H1 (cell line): Measurements from ENCODE around the gene MCF2L2. TPM values are rescaled to one million over a fixed set of nuclear protein-coding genes. Genes with fewer than 3 reads are reported as not detected.

ENCODE experiments used
- CTCF ChIA-PET: fragments of 300-600 bp; sonication (Branson Sonifier 250); formaldehyde crosslinking; loops from one replicate; lab custom pipeline; 2021; ENCODE audit not compliant: partially characterized antibody; lab: Charles Lee
- POLR2A ChIA-PET: fragments of 300-600 bp; sonication (Branson Sonifier 250); formaldehyde crosslinking; loops from one replicate; lab custom pipeline; 2021; ENCODE audit warnings: inconsistent platforms; ENCODE audit not compliant: partially characterized antibody; lab: Charles Lee
- DNase-seq, 2 experiments: peaks; one replicate each; pipeline versions ENCODE4 v3.0.0 to v3.0.0-alpha.2; 2010 to 2022; ENCODE audit warnings: low spot score in 2 of 2, low read depth in 1 of 2, mixed read lengths in 1 of 2
- FAIRE-seq: peaks from 2 replicates; lab custom pipeline; 2011; peaks lifted over from hg19 to GRCh38; lab: Jason Lieb, UNC
- H2AFZ ChIP-seq: 2 replicates; pipeline ENCODE4 v1.8.1; 2012; ENCODE audit warnings: low read length, inconsistent platforms
- H2AK5ac ChIP-seq: 2 replicates; pipeline ENCODE4 v1.6.1; 2013; ENCODE audit warnings: low read depth, low read length
- H2BK120ac ChIP-seq: replicated peaks from 2 replicates; pipeline ENCODE3; 2013; ENCODE audit warnings: low read depth, low read length, inconsistent platforms
- H2BK12ac ChIP-seq: 2 replicates; pipeline ENCODE4 v1.6.1; 2013; ENCODE audit warnings: low read depth, low read length
- H2BK15ac ChIP-seq: 2 replicates; pipeline ENCODE4 v1.6.1; 2013; ENCODE audit warnings: low read length
- H2BK20ac ChIP-seq: 2 replicates; pipeline ENCODE4 v1.6.1; 2013; ENCODE audit warnings: low read length
- H2BK5ac ChIP-seq: 2 replicates; pipeline ENCODE4 v1.6.1; 2013; ENCODE audit warnings: low read depth, low read length
- H3K14ac ChIP-seq: 2 replicates; pipeline ENCODE4 v1.6.1; 2013; ENCODE audit warnings: inconsistent platforms; ENCODE audit not compliant: insufficient read length
- H3K18ac ChIP-seq: 2 replicates; pipeline ENCODE4 v1.6.1; 2013; ENCODE audit warnings: low read length; ENCODE audit errors: extremely low read depth
- H3K23ac ChIP-seq: 2 replicates; pipeline ENCODE4 v1.6.1; 2013; ENCODE audit warnings: inconsistent platforms; ENCODE audit not compliant: insufficient read length
- H3K23me2 ChIP-seq: 2 replicates; pipeline ENCODE4 v1.6.1; 2013; ENCODE audit warnings: low read depth, low read length
- H3K27ac ChIP-seq: 2 replicates; pipeline ENCODE4 v1.6.1; 2011; ENCODE audit warnings: low read depth, low read length, inconsistent platforms
- H3K27me3 ChIP-seq, 4 experiments: replicated peaks in 1 of 4; 1 replicate in 1 of 4; 2 replicates in 3 of 4; pipeline versions ENCODE4 v1.6.1 to v1.8.1; 2011 to 2013; ENCODE audit warnings: low read length in 3 of 4, mild to moderate bottlenecking in 3 of 4, inconsistent platforms in 2 of 4, mixed read lengths in 2 of 4, moderate library complexity in 1 of 4; ENCODE audit not compliant: control insufficient read depth in 3 of 4, insufficient read depth in 3 of 4; ENCODE audit errors: extremely low read depth in 1 of 4
- H3K36me3 ChIP-seq, 4 experiments: 2 replicates each; pipeline versions ENCODE4 v1.6.1 to v1.8.1; 2011 to 2013; ENCODE audit warnings: mild to moderate bottlenecking in 4 of 4, low read length in 3 of 4, moderate library complexity in 2 of 4, control low read depth in 1 of 4, inconsistent platforms in 1 of 4; ENCODE audit not compliant: insufficient read depth in 4 of 4, control insufficient read depth in 2 of 4
- H3K4ac ChIP-seq: replicated peaks from 2 replicates; pipeline ENCODE3; 2013; ENCODE audit warnings: low read length, low read depth, mixed read lengths, inconsistent platforms; ENCODE audit not compliant: insufficient read length
- H3K4me1 ChIP-seq, 4 experiments: replicated peaks in 1 of 4; 1 replicate in 1 of 4; 2 replicates in 3 of 4; pipeline versions ENCODE4 v1.6.1 to v1.8.1; 2011 to 2013; ENCODE audit warnings: low read length in 3 of 4, inconsistent platforms in 2 of 4, mixed read lengths in 1 of 4; ENCODE audit not compliant: insufficient read depth in 4 of 4, control insufficient read depth in 3 of 4
- H3K4me2 ChIP-seq, 2 experiments: 2 replicates each; pipeline versions ENCODE4 v1.6.1 to v1.8.1; 2011 to 2013; ENCODE audit warnings: low read depth in 2 of 2, low read length in 2 of 2, control low read depth in 1 of 2, inconsistent platforms in 1 of 2, mild to moderate bottlenecking in 1 of 2; ENCODE audit not compliant: insufficient read depth in 1 of 2
- H3K4me3 ChIP-seq, 4 experiments: fragments of 200-600, 300-600 bp in 1 of 4; sonication (generic), shearing (Covaris generic), sonication (Bioruptor Twin) in 1 of 4; 2 replicates each; pipeline versions ENCODE4 v1.5.1 to v1.8.1; 2011 to 2016; ENCODE audit warnings: low read length in 4 of 4, low read depth in 3 of 4, control low read depth in 2 of 4, inconsistent platforms in 2 of 4, mild to moderate bottlenecking in 2 of 4, mixed read lengths in 1 of 4, moderate library complexity in 1 of 4; ENCODE audit not compliant: insufficient read depth in 2 of 4; ENCODE audit errors: extremely low read depth in 1 of 4
- H3K56ac ChIP-seq: replicated peaks from 2 replicates; pipeline ENCODE3; 2013; ENCODE audit warnings: low read depth, mild to moderate bottlenecking, mixed read lengths, low read length, inconsistent platforms; ENCODE audit not compliant: insufficient read length
- H3K79me1 ChIP-seq: 2 replicates; pipeline ENCODE4 v1.6.1; 2013; ENCODE audit warnings: low read depth, low read length, control low read depth
- H3K79me2 ChIP-seq, 2 experiments: 2 replicates each; pipeline versions ENCODE4 v1.6.1 to v1.8.1; 2012 to 2013; ENCODE audit warnings: low read length in 2 of 2, mild to moderate bottlenecking in 2 of 2, inconsistent platforms in 1 of 2; ENCODE audit not compliant: insufficient read depth in 2 of 2, control insufficient read depth in 1 of 2
- H3K9ac ChIP-seq, 4 experiments: replicated peaks in 1 of 4; 1 replicate in 1 of 4; 2 replicates in 3 of 4; pipeline versions ENCODE4 v1.6.1 to v1.8.1; 2011 to 2013; ENCODE audit warnings: low read depth in 3 of 4, low read length in 3 of 4, control low read depth in 2 of 4, mild to moderate bottlenecking in 2 of 4, moderate library complexity in 2 of 4, inconsistent platforms in 1 of 4; ENCODE audit errors: extremely low read depth in 1 of 4
- H3K9me3 ChIP-seq, 2 experiments: 2 replicates each; pipeline versions ENCODE4 v1.6.1 to v1.8.1; 2012 to 2013; ENCODE audit warnings: mild to moderate bottlenecking in 2 of 2, moderate library complexity in 2 of 2, control low read depth in 1 of 2, inconsistent platforms in 1 of 2, low read depth in 1 of 2, low read length in 1 of 2, mixed read lengths in 1 of 2; ENCODE audit not compliant: insufficient read depth in 2 of 2
- H4K20me1 ChIP-seq, 2 experiments: replicated peaks in 1 of 2; 2 replicates each; pipeline versions ENCODE3 to v1.8.1; 2011 to 2013; ENCODE audit warnings: inconsistent platforms in 2 of 2, low read length in 2 of 2, mild to moderate bottlenecking in 1 of 2; ENCODE audit not compliant: insufficient read depth in 2 of 2, control insufficient read depth in 1 of 2
- H4K5ac ChIP-seq: 2 replicates; pipeline ENCODE4 v1.6.1; 2013; ENCODE audit warnings: low read length, low read depth, mixed read lengths, inconsistent platforms; ENCODE audit not compliant: insufficient read length
- H4K8ac ChIP-seq: 2 replicates; pipeline ENCODE4 v1.8.0; 2013; ENCODE audit warnings: mild to moderate bottlenecking, moderate library complexity, low read length, inconsistent platforms; ENCODE audit not compliant: insufficient read depth; ENCODE audit errors: extremely low read depth
- H4K91ac ChIP-seq: replicated peaks from 2 replicates; pipeline ENCODE3; 2013; ENCODE audit warnings: low read length, mixed read lengths, inconsistent platforms; ENCODE audit not compliant: insufficient read length
- RAD21 ChIP-seq, 2 experiments: IDR thresholded peaks in 1 of 2; conservative IDR thresholded peaks in 1 of 2; 2 replicates each; pipeline ENCODE4 v1.6.1; 2011; ENCODE audit warnings: low read depth in 2 of 2, low read length in 2 of 2, improper control_type of control experiment in 1 of 2, inconsistent platforms in 1 of 2, mild to moderate bottlenecking in 1 of 2, moderate library complexity in 1 of 2
- WGBS, 2 experiments: shearing (Covaris generic) in 1 of 2; methylation state at CpG; one replicate each; pipeline versions ENCODE4 v1.1.6 to v1.1.7; 2013 to 2015; ENCODE audit warnings: low lambda C conversion rate in 2 of 2, mixed read lengths in 2 of 2, inconsistent platforms in 1 of 2, low coverage in 1 of 2, missing lambda C conversion rate in 1 of 2; ENCODE audit not compliant: insufficient replicate concordance in 2 of 2, insufficient coverage in 1 of 2, insufficient read length in 1 of 2; ENCODE audit errors: extremely low coverage in 1 of 2, missing lambda C conversion rate in 1 of 2; 5-methylcytosine and 5-hydroxymethylcytosine counted together
- polyA plus RNA-seq, 7 experiments: library from polyadenylated mRNA; depleted of rRNA in 3 of 7; stranded (reverse) in 5 of 7; unstranded in 2 of 7; fragments of >200 nt in 5 of 7; fragments of 200-250 nt in 2 of 7; gene quantifications; 1 replicate in 5 of 7; 2 replicates in 1 of 7; 4 replicates in 1 of 7; pipeline versions ENCODE4 v1.2.1 to v1.2.3, GENCODE V29; 2011 to 2013; ENCODE audit warnings: missing spikeins in 2 of 7, mixed read lengths in 2 of 7
- total RNA-seq: library from RNA; stranded (reverse); fragmentation: NEBNext Ultra II Directional; extraction: Animal tissue kit (Norgen Biotek cat#: 25700); gene quantifications from 2 replicates; pipeline ENCODE4 v1.2.1, GENCODE V29; 2021

MCF2L2 gene
- total and polyA plus RNA-seq, 2 of the 8 experiments (the other 6 are each of a cell fraction or from before 2014, with no cell fraction given), result 4.1 to 13.7 TPM

- Histone ChIP-seq H2AFZ (no peak overlapping the region), H3K4me1 (no peaks in the 10 kb centered on the region; a peak in 1 of 7 replicates), H2BK120ac (no peak overlapping the region), H4K20me1 (no peaks in the 10 kb centered on the region), H4K8ac (no peak overlapping the region), H3K23me2 (no peaks in the 10 kb centered on the region; the same call in 1 of the 2 replicates), H3K36me3 (no peaks in the 10 kb centered on the region), H3K4ac (no peak overlapping the region), H2BK12ac (no peak overlapping the region), H3K79me2 (no peaks in the 10 kb centered on the region), H3K23ac (no peak overlapping the region), H3K27me3 (no peaks in the 10 kb centered on the region), H3K4me2 (no peak overlapping the region), H2BK15ac (no peak overlapping the region), H3K9ac (no peak overlapping the region), H2BK20ac (no peak overlapping the region), H3K14ac (no peak overlapping the region), H3K79me1 (no peaks in the 10 kb centered on the region), H3K56ac (no peak overlapping the region), H4K91ac (no peak overlapping the region), H4K5ac (no peak overlapping the region), H3K9me3 (no peaks in the 10 kb centered on the region), H2BK5ac (no peak overlapping the region), H3K18ac (no peak overlapping the region), H3K4me3 (no peak overlapping the region), H3K27ac (no peak overlapping the region), H2AK5ac (no peak overlapping the region)
- 99% methylated on average over 5 of the region's 5 CpGs; no CpG with 5 or more reads in 1 of the 2 experiments for WGBS, 2 experiments
- CTCF ChIA-PET, result no interaction called here
- DNase-seq (no peak), FAIRE-seq (no peak)
- POLR2A ChIA-PET, result interaction anchor here (1.3 to 1.6 kb wide), 2 partner anchors 9 to 12 kb away, joined by 3 to 5 read pairs; no protein-coding TSS in a partner anchor
- no peak for TF ChIP-seq RAD21 (IDR thresholded peaks at IDR 0.05 in 1 of 2, conservative IDR thresholded peaks at IDR 0.05 in 1 of 2; ENCODE audit: low read depth in 2 of 2, low read length in 2 of 2)
Observed at GRCh38 chr3:183277260-183277659, 151.2 kb downstream of the MCF2L2 start.
